Stimulated activated naive CD8-positive, alpha-beta T cell treated with anti-CD3 and anti-CD28 coated beads, Interleukin-15, Interleukin-2, amounts not matched to agents 100 ng/mL and 50 ng/mL, for 24 hours (primary cell): ENCODE results near the gene IL17D.

ENCODE experiments used
- H3K27ac Mint-ChIP-seq: one replicate; pipeline ENCODE4 v1.8.0; 2021; ENCODE audit warnings: mild to moderate bottlenecking, mixed read lengths
- H3K27me3 Mint-ChIP-seq: one replicate; pipeline ENCODE4 v1.8.0; 2021; ENCODE audit warnings: mixed read lengths
- H3K36me3 Mint-ChIP-seq: one replicate; pipeline ENCODE4 v1.8.0; 2021; ENCODE audit warnings: low read depth, mixed read lengths
- H3K4me1 Mint-ChIP-seq: one replicate; pipeline ENCODE4 v1.8.0; 2021; ENCODE audit warnings: low read depth, mixed read lengths
- H3K4me3 Mint-ChIP-seq: one replicate; pipeline ENCODE4 v1.8.0; 2021; ENCODE audit warnings: mild to moderate bottlenecking, mixed read lengths
- H3K9me3 Mint-ChIP-seq: one replicate; pipeline ENCODE4 v1.8.0; 2021; ENCODE audit warnings: mixed read lengths

Gene IL17D

DNA sequence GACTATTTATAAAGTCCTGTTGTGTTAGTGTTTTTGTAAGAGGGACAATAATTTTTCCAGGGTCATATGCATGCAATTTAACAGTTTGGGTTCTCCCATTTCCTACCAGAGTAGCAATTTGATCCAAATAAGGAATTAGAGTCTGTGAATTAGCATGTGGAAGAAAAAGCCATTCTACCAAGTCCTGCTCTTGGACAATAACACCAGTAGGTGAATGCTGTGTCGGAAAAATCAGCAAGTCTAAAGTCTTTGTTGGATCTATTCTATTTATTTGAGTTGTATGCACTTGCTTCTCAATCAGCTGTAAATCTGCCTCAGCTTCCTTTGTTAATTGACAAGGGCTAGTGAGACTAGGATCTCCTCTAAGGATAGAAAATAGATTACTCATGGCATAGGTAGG, 21.4 kb upstream of the IL17D start:
- Mint-ChIP-seq H3K27ac (no peak overlapping the region), H3K36me3 (peaks cover 3% of the 10 kb centered on the region), H3K4me3 (no peak overlapping the region), H3K4me1 (no peaks in the 10 kb centered on the region), H3K9me3 (no peaks in the 10 kb centered on the region), H3K27me3 (no peaks in the 10 kb centered on the region)

DNA sequence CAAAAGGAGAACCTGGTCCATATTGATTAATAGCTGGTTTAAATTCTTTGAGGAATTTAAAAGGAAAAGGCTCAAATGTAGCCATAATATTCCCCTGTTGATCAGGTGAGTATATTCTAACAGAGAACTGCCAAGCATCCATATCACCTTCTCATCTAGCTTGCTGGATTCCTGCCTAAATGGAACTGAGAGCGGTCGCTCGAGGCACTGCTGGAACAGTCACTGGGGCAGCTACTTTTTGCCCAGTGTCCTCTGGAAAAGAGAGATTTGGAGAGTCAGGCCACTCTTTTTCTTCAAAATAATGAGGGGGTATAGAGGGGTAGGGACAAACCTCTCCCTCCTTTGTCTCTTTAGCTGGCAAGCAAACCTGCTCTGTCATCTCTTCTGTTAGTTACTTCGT, 19.5 kb upstream of the IL17D start:
- Mint-ChIP-seq H3K4me1 (no peaks in the 10 kb centered on the region), H3K9me3 (no peaks in the 10 kb centered on the region), H3K36me3 (peaks cover 7% of the 10 kb centered on the region), H3K27ac (no peak overlapping the region), H3K27me3 (no peaks in the 10 kb centered on the region), H3K4me3 (no peak overlapping the region)

DNA sequence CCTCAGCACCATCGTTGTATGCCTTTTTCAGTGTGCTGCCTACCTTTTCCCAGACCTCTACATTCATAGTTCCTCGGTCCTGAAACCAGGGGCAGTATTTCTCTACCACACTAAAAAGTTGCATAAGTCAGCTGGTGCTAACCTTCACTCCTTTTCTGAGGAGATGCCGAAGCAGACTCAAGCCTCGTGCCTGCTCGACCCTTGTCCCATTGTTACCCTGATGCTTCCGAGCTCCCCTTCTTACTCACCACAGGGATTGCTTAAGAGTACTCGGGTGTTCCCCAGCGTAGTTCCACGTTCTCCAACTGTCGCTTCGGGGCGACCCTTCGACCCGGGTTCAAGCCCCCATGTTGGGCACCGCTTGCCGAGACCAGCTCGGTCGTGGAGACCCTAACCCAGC, 19.0 kb upstream of the IL17D start:
- no peaks in the 10 kb centered on the region for H3K9me3 Mint-ChIP-seq
- H3K36me3 Mint-ChIP-seq: peaks cover 7% of the 10 kb centered on the region
- no peaks in the 10 kb centered on the region for H3K27me3 Mint-ChIP-seq
- H3K4me1 Mint-ChIP-seq: no peaks in the 10 kb centered on the region
- H3K4me3 Mint-ChIP-seq: no peak overlapping the region
- H3K27ac Mint-ChIP-seq: no peak overlapping the region

DNA sequence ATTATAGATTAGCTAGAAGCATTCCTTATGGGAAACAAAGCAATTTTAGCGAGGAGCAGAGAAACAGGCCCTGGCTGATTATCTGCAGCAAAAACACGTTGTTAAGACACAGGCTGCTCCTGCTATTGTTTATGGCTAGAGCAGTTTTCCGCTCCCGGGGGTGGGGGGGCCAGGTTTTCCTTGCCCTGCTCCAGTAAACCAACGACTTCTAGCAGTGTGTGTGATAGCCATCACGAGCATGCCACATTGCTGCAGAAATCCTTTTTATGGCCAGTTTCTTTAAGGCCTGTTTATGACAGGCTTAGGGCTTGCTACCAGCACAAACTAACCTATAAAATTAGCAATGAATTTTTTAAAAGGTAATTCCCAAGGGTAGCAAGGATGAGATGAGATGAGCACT, 18.4 kb upstream of the IL17D start:
- no peak overlapping the region for H3K27ac Mint-ChIP-seq
- H3K36me3 Mint-ChIP-seq: peaks cover 7% of the 10 kb centered on the region
- no peaks in the 10 kb centered on the region for H3K4me1 Mint-ChIP-seq
- H3K4me3 Mint-ChIP-seq: no peak overlapping the region
- no peaks in the 10 kb centered on the region for H3K9me3 Mint-ChIP-seq
- no peaks in the 10 kb centered on the region for H3K27me3 Mint-ChIP-seq

DNA sequence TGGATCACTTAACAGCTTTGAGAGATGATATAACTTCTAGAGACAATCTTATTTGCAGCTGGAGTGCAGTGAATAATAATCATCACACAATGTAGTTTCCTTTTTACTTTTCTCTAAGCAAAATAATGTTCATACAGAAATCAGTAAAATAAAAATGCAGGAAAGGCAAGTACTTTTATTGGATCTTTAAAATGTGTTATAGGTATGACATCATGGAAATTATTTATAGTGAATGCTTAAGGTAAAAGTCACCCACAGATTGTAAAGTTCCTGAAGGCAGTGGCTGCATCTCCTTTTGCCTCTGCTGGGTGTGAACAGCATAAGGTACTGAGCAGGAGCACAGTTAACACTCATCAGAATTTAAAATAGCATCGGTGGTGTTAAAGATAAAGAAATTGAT, 17.3 kb upstream of the IL17D start:
- H3K27ac Mint-ChIP-seq: no peak overlapping the region
- no peaks in the 10 kb centered on the region for H3K4me1 Mint-ChIP-seq
- no peak overlapping the region for H3K4me3 Mint-ChIP-seq
- no peaks in the 10 kb centered on the region for H3K27me3 Mint-ChIP-seq
- peaks cover 7% of the 10 kb centered on the region for H3K36me3 Mint-ChIP-seq
- H3K9me3 Mint-ChIP-seq: no peaks in the 10 kb centered on the region

DNA sequence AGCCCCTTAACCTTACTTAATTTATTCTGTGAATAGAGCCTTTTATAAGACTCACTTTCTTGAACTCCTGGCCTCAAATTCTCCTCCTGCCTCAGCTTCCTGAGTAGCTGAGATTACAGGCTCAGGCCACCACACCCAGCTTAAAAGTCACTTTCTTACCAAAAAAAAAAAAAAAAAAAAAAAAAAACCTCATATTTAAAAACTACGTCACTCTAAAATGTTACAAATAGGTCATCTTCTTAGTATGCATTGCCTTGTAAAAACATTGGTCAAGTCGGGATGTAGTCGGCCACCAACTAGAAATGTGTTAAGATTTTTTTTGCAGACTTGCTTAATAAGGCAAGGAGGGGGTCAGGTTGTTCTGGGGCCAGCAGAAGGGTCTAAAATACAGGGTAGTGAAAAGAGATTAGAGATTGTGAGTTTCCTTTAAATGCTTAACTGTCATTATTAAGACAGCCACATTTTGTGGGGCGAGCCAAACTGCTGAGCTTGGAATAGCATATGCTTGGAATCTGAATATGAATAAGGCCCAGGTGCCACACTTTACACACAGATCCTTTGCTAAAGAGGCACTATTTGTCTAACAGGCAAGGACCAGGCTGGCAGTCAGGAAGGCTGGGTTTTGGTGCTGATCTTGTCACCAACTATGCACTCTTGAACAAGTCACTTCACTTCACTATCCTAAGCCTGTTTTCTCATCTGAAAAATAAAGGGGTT, 16.5 kb upstream of the IL17D start:
- Mint-ChIP-seq H3K9me3 (no peaks in the 10 kb centered on the region), H3K27ac (no peak overlapping the region), H3K27me3 (no peaks in the 10 kb centered on the region), H3K36me3 (peaks cover 7% of the 10 kb centered on the region), H3K4me1 (no peaks in the 10 kb centered on the region), H3K4me3 (no peak overlapping the region)

DNA sequence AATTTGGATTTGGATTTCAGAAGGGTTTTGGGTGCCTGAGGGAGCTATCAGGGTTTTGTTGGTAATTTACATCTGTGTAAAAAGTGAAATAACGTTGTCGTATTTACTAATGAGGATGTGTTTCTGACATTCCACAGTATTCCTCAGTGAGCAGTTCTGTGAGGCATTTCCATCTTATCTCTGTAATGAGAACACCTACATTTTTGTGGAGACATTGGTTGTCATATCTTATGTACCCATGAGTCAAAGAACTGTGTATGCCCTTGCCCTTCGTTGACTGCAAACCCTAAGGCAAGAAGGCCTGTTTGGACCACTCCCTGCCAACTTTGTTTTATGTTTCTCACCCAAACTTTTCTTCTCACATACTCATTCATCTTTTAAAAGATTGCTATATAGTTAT, 14.2 kb upstream of the IL17D start:
- no peak overlapping the region for H3K4me3 Mint-ChIP-seq
- H3K27me3 Mint-ChIP-seq: no peaks in the 10 kb centered on the region
- no peaks in the 10 kb centered on the region for H3K4me1 Mint-ChIP-seq
- no peak overlapping the region for H3K27ac Mint-ChIP-seq
- no peaks in the 10 kb centered on the region for H3K9me3 Mint-ChIP-seq
- peaks cover 4% of the 10 kb centered on the region for H3K36me3 Mint-ChIP-seq

DNA sequence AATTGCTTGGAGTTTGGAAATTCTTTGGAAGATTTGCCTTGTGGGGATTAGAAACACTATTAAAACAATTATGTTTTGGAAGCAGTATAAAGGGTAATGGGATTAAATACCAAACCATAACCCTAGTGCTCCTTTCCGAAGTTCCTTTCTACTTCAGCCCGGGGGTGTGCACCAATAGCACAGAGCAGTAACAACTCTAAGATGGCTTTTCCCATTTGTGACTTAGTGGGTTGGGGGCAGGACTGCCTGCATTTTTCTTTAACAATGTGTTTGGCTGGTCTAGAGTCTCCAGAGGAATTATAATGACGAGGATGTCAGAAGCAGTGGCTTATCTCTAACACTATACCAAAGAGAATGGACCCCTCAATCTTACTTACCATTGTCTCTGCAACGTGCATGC, 11.9 kb upstream of the IL17D start:
- Mint-ChIP-seq H3K27me3 (peaks cover 5% of the 10 kb centered on the region), H3K4me3 (no peak overlapping the region), H3K27ac (no peak overlapping the region), H3K9me3 (no peaks in the 10 kb centered on the region), H3K36me3 (peaks cover 4% of the 10 kb centered on the region), H3K4me1 (no peaks in the 10 kb centered on the region)

DNA sequence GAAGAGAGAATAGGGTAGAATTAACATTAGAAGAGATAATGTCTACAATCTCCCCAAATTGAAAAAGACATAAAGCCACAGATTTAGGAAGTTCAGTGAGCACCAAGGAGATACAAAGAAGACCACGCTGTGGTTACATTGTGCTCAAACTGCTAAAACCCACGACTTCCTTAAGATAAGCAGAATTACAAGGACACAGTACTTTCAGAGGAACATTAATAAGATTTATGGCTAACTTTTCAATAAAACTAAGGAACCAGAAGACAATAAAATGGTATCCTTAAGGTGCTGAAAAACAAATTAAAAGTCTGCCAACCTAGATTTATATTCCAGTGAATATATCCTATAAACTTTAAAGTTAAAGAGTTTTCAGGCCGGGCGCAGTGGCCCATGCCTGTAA, 7.4 kb upstream of the IL17D start:
- Mint-ChIP-seq H3K27ac (no peak overlapping the region), H3K4me3 (no peak overlapping the region), H3K4me1 (no peaks in the 10 kb centered on the region), H3K36me3 (no peaks in the 10 kb centered on the region), H3K27me3 (peaks cover 28% of the 10 kb centered on the region), H3K9me3 (no peaks in the 10 kb centered on the region)

DNA sequence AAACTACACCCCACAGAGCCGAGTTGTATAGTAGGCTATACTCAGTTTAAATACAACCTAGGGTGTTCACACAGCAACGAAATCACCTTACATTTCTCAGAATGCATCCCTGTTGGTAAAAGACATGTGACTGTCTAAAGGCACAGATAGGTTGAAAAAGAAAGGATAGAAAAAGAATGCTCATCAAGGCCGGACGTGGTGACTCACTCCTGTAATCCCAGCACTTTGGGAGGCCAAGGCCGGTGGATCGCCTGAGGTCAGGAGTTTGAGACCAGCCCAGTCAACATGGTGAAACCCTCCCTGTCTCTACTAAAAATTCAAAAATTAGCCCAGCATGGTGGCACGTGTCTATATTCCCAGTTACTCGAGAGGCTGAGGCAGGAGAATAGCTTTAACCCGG, 3.8 kb upstream of the IL17D start:
- no peaks in the 10 kb centered on the region for H3K36me3 Mint-ChIP-seq
- no peak overlapping the region for H3K27ac Mint-ChIP-seq
- no peaks in the 10 kb centered on the region for H3K9me3 Mint-ChIP-seq
- H3K4me1 Mint-ChIP-seq: peaks cover 18% of the 10 kb centered on the region
- no peak overlapping the region for H3K4me3 Mint-ChIP-seq
- peaks cover 33% of the 10 kb centered on the region for H3K27me3 Mint-ChIP-seq

DNA sequence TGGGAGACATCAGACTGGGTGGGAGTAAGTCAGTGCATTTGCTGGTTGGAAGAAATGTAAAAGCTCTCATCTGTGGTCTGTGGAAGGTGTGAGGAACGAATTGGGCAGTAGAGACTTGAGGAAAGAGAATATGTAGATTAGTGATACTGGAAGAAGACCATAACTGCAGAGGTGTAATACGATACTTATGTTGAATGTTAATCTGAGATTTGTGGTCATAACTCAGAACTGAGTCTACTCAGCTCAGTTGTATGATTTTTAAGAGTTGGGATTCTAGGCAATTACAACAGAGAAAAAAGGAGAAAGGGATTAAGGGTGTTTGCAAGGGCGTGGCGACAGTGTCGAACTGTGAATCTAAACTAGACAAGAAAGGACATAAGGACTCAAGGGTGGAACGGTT, 3.2 kb upstream of the IL17D start:
- Mint-ChIP-seq H3K27me3 (peaks cover 33% of the 10 kb centered on the region), H3K36me3 (no peaks in the 10 kb centered on the region), H3K27ac (no peak overlapping the region), H3K4me3 (no peak overlapping the region), H3K9me3 (no peaks in the 10 kb centered on the region), H3K4me1 (peaks cover 18% of the 10 kb centered on the region)

DNA sequence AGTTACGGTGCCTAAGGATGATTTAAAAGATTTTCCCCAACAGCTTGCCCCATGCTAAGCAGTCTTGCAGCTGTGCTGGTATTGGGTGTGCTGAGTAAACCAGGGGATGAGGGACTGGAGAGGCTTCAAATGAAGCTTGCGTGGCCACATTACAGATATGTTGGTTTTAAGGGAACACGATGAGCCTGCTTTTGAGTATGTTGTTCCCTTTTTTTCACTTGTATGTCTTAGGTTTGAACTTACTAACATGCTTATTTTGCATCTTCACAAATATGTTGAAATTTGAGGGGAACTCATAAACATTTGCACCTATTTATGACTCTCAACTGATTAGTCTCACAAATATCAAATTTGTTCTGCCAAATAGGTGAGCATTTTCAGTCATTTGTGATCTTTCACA, 2.0 kb upstream of the IL17D start:
- no peak overlapping the region for H3K27ac Mint-ChIP-seq
- no peaks in the 10 kb centered on the region for H3K9me3 Mint-ChIP-seq
- no peak overlapping the region for H3K4me3 Mint-ChIP-seq
- H3K36me3 Mint-ChIP-seq: no peaks in the 10 kb centered on the region
- H3K27me3 Mint-ChIP-seq: peaks cover 28% of the 10 kb centered on the region
- peaks cover 18% of the 10 kb centered on the region for H3K4me1 Mint-ChIP-seq

DNA sequence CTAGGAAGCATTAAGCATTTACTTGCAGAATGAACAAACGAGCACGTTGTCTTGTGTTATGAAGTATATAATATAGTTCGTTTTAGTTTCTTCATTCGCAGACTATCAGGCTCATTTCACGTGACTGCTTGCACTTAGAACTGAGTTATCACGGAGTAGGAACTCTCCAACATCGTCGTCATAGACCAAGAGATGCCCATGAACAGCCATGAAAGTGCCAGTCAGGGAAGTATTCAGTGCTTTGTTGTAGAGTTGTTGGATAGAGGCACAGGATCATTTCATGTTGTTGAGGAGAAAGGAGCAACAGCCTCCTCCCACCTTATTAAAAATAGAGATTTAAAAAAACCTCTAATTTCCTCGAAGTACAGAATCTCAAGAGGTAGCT, 977 bp upstream of the IL17D start:
- peak overlapping the region; percentile 89 for H3K27ac Mint-ChIP-seq
- H3K9me3 Mint-ChIP-seq: no peaks in the 10 kb centered on the region
- H3K36me3 Mint-ChIP-seq: no peaks in the 10 kb centered on the region
- H3K4me1 Mint-ChIP-seq: peaks cover 18% of the 10 kb centered on the region
- H3K27me3 Mint-ChIP-seq: peaks cover 26% of the 10 kb centered on the region
- H3K4me3 Mint-ChIP-seq: peak overlapping the region; percentile 88

DNA sequence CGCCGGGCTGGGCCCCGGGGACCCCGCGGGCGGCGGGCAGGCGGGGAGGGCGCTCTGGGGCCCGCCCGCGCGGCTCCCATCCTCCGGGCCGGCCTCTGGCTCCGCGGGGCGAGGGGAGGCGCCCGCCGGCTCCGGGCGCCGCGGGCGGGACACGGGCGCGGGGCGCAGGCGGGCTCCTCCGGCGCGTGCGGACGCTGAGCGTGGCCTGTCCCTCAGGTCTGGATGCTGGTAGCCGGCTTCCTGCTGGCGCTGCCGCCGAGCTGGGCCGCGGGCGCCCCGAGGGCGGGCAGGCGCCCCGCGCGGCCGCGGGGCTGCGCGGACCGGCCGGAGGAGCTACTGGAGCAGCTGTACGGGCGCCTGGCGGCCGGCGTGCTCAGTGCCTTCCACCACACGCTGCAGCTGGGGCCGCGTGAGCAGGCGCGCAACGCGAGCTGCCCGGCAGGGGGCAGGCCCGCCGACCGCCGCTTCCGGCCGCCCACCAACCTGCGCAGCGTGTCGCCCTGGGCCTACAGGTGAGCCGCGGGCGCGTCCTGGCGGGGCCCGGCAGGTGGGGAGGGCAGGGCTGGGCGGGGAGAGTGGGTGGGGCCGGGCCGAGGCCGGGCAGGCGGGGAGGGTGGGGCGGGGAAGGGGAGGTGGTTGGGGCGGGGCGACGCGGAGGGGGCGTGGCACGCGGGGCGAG, 420 bp downstream of the IL17D start:
- peaks cover 19% of the 10 kb centered on the region for H3K4me1 Mint-ChIP-seq
- no peak overlapping the region for H3K27ac Mint-ChIP-seq
- no peaks in the 10 kb centered on the region for H3K9me3 Mint-ChIP-seq
- H3K27me3 Mint-ChIP-seq: peaks cover 19% of the 10 kb centered on the region
- no peak overlapping the region for H3K4me3 Mint-ChIP-seq
- no peaks in the 10 kb centered on the region for H3K36me3 Mint-ChIP-seq

DNA sequence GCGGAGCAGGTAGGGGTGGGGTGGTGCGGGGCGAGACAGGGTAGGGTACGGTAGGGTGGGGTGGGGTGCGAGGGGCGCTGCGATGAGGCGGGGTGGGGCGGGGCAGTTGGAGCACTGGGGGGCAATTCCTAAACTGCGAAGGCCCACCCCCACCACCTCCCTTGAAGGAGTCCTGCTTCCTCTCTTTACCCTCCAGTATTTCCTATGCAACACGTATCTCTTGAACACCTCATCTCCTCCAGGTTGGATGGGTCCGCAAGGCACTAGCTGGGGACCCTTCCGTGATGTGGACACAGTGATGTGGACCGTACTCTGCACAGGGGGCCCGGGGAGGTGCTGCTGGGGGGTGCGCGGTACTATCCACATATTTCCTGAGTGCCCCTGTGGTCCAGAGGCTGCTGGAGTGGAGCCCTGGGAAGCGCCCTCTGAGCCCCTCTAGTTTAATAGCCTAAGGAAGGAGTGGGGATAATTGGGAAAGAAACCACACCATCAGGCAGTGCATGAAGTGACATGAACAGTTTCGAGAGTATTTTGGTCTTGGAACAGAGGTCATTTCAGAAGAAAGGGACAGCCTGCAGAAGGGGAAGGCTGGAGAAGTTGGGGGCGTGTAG, 1.1 kb downstream of the IL17D start:
- Mint-ChIP-seq H3K9me3 (no peaks in the 10 kb centered on the region), H3K4me1 (peaks cover 26% of the 10 kb centered on the region), H3K27ac (no peak overlapping the region), H3K27me3 (peaks cover 18% of the 10 kb centered on the region), H3K36me3 (no peaks in the 10 kb centered on the region), H3K4me3 (peak overlapping the region; percentile 59)

DNA sequence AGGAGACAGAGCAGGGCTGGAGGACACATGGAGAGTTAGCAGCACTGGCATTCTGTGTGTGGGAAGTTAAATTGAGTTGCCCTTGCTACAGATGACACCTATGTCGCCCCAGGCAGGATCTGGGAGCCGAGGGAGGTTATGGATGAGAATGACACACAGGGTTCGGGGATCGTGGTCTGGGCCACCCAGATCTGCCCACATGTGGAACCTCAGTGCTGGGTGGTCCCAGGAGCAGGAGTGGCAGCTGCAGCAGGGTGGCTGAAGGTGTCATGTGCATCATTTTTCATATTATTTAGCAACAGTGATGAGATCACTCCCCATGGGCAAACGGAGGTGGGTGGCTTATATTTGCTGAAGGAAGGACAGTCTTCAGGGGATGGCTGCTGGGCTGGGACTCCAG, 3.2 kb downstream of the IL17D start:
- H3K36me3 Mint-ChIP-seq: no peaks in the 10 kb centered on the region
- H3K27ac Mint-ChIP-seq: no peak overlapping the region
- H3K27me3 Mint-ChIP-seq: no peaks in the 10 kb centered on the region
- no peaks in the 10 kb centered on the region for H3K9me3 Mint-ChIP-seq
- no peak overlapping the region for H3K4me3 Mint-ChIP-seq
- peaks cover 26% of the 10 kb centered on the region for H3K4me1 Mint-ChIP-seq
